Psoas muscle (tissue), 8 donors: ENCODE data around the gene ARSB. TPM values are rescaled to one million over a fixed set of nuclear protein-coding genes. Genes with fewer than 3 reads are reported as not detected.
A peak's percentile ranks its signal among the peaks of the same experiment; 100 is the strongest.

Experiments used
- ATAC-seq, 4 donors: fragments of 200-7000 bp; cut with Tn5 transposase; one replicate each; pipeline ENCODE4 v1.9.1; 2020; ENCODE audit warnings: moderate library complexity in 3 of 4, mild to moderate bottlenecking in 2 of 4
- DNase-seq, 2 donors: peaks; one replicate each; pipeline ENCODE4 v3.0.0-alpha.2; 2020
- H3K27ac ChIP-seq: fragments of 200-600 bp; one replicate; pipeline ENCODE4 v1.8.0; 2022
- H3K27me3 ChIP-seq, 3 donors: fragments of 200-600 bp in 1 of 3; one replicate each; pipeline versions ENCODE4 v1.6.1 to v1.8.0; 2013 to 2022; ENCODE audit warnings: low read length in 2 of 3, mild to moderate bottlenecking in 2 of 3, moderate library complexity in 1 of 3; ENCODE audit not compliant: insufficient read depth in 3 of 3
- H3K36me3 ChIP-seq, 2 donors: fragments of 200-600 bp in 1 of 2; one replicate each; pipeline versions ENCODE4 v1.6.1 to v1.8.0; 2013 to 2022; ENCODE audit warnings: low read depth in 1 of 2, mild to moderate bottlenecking in 1 of 2, moderate library complexity in 1 of 2; ENCODE audit not compliant: insufficient read depth in 1 of 2
- H3K4me1 ChIP-seq: fragments of 200-600 bp; one replicate; pipeline ENCODE4 v1.8.0; 2022
- H3K4me3 ChIP-seq: fragments of 200-600 bp; one replicate; pipeline ENCODE4 v1.8.0; 2022; ENCODE audit warnings: mild to moderate bottlenecking
- H3K9me3 ChIP-seq: fragments of 200-600 bp; one replicate; pipeline ENCODE4 v1.8.0; 2022
- WGBS, 3 donors: extraction: QIAGEN DNeasy Blood & Tissue Kit; methylation state at CpG; one replicate each; pipeline versions ENCODE4 v1.1.6 to v1.1.7; 2013; 5-methylcytosine and 5-hydroxymethylcytosine counted together
- intact Hi-C, 2 donors: fragments of 100-400 bp; cut with DNase I; formaldehyde crosslinking; loops; one replicate each; pipeline versions ENCODE4 v1.11.0 to v1.14.2; 2022
- polyA plus RNA-seq, 3 donors: library from polyadenylated mRNA; stranded (reverse); fragments of 200-250 nt; gene quantifications; one replicate each; pipeline ENCODE4 v1.2.3, GENCODE V29; 2013
- total RNA-seq, 4 donors: library from RNA; stranded (reverse); fragmentation: NEBNext Ultra II Directional in 2 of 4; extraction: Animal tissue kit (Norgen Biotek cat#: 25700) in 2 of 4; gene quantifications; one replicate each; pipeline versions ENCODE4 v1.2.1 to v1.2.4, GENCODE V29; 2021 to 2023
- TF ChIP-seq, protein P1 (sequence below): fragments of 200-600 bp; IDR thresholded peaks from one replicate; pipeline ENCODE4 v1.8.0; 2022; ENCODE audit warnings: antibody characterized with exemption
- donor health status: healthy with polysubstance abuse.
- donor health status: DM: no; HTN: no; CAD: no; lungs with moderate emphysema.
- donor health status: Bipolar disorder and iron deficiency.
- donor health status: healthy.
- donor health status: DM: yes; HTN: yes; CAD: no.
- donor health status: DM: no; HTN: no; CAD: no.
- donor health status: DM: no; HTN: no; CAD: no.
- donor health status: DM: yes; HTN: yes; CAD: no.

ARSB gene
- total and polyA plus RNA-seq, 7 donors: 1.3 to 6.5 (median 3.6) TPM

GRCh38 chr5:78899922-78900362, 85.2 kb downstream of the ARSB start:
- H3K27ac ChIP-seq: no peak overlapping the region
- DNase-seq: no peak
- H3K9me3 ChIP-seq: no peaks in the 10 kb centered on the region
- peak in 2 of 4 donors; percentile 45 to 60 for ATAC-seq
- no peak overlapping the region for H3K4me3 ChIP-seq
- no peaks in the 10 kb centered on the region for H3K4me1 ChIP-seq
- H3K27me3 ChIP-seq: no peaks in the 10 kb centered on the region
- WGBS, 3 donors: 20 to 34% (median 31%) methylated on average over 3 of the region's 3 CpGs
- intact Hi-C loops: loop anchor here (5.0 to 10.0 kb wide), 2 partner anchors 67 to 365 kb away; no protein-coding TSS in a partner anchor
- TF ChIP-seq, protein P1, sequence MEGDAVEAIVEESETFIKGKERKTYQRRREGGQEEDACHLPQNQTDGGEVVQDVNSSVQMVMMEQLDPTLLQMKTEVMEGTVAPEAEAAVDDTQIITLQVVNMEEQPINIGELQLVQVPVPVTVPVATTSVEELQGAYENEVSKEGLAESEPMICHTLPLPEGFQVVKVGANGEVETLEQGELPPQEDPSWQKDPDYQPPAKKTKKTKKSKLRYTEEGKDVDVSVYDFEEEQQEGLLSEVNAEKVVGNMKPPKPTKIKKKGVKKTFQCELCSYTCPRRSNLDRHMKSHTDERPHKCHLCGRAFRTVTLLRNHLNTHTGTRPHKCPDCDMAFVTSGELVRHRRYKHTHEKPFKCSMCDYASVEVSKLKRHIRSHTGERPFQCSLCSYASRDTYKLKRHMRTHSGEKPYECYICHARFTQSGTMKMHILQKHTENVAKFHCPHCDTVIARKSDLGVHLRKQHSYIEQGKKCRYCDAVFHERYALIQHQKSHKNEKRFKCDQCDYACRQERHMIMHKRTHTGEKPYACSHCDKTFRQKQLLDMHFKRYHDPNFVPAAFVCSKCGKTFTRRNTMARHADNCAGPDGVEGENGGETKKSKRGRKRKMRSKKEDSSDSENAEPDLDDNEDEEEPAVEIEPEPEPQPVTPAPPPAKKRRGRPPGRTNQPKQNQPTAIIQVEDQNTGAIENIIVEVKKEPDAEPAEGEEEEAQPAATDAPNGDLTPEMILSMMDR: peak; percentile 61
- no peaks in the 10 kb centered on the region for H3K36me3 ChIP-seq

GRCh38 chr5:78896132-78896531, 89.0 kb downstream of the ARSB start:
- H3K36me3 ChIP-seq: no peaks in the 10 kb centered on the region
- no peak overlapping the region for H3K4me3 ChIP-seq
- no peak overlapping the region for H3K27ac ChIP-seq
- WGBS, 3 donors: 53 to 63% (median 60%) methylated on average over 4 of the region's 4 CpGs
- H3K9me3 ChIP-seq: no peaks in the 10 kb centered on the region
- DNase-seq: no peak
- ATAC-seq: no peak
- intact Hi-C loops: loop anchor here (5.0 to 10.0 kb wide), 2 partner anchors 71 to 361 kb away; no protein-coding TSS in a partner anchor
- no peaks in the 10 kb centered on the region for H3K27me3 ChIP-seq
- no peaks in the 10 kb centered on the region for H3K4me1 ChIP-seq
- TF ChIP-seq, protein P1: no peak

DNA sequence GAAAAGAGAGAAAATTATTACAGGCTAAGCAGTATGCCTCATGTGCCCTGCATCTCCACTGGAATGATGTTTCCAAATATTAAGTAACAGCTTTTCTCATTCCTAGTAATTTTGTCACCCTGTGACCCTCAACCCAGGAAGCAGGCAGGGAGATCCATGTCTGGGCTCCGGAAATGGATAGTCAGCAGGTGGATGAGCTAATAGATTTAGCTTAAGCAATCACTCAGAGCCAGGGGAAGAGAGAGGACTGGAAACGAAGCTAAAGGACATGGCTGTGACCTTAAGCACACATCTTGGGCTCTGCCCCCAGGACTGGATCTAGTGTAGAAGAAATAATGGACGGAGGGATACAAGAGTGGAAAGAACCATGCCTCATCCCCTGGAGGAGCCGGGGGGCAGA, 89.5 kb downstream of the ARSB start:
- TF ChIP-seq, protein P1: no peak
- Histone ChIP-seq H3K36me3 (no peaks in the 10 kb centered on the region), H3K9me3 (no peaks in the 10 kb centered on the region), H3K27me3 (no peaks in the 10 kb centered on the region), H3K4me1 (no peaks in the 10 kb centered on the region), H3K4me3 (no peak overlapping the region), H3K27ac (no peak overlapping the region)
- intact Hi-C loops: loop anchor here (5.0 to 10.0 kb wide), 2 partner anchors 72 to 361 kb away; no protein-coding TSS in a partner anchor
- 54 to 72% (median 58%) methylated on average over 4 of the region's 4 CpGs for WGBS, 3 donors
- no peak for ATAC-seq
- no peak for DNase-seq

GRCh38 chr5:78893940-78894677, 91.0 kb downstream of the ARSB start:
- 72 to 76% (median 76%) methylated on average over 4 of the region's 4 CpGs for WGBS, 3 donors
- Histone ChIP-seq H3K4me1 (no peaks in the 10 kb centered on the region), H3K9me3 (no peaks in the 10 kb centered on the region), H3K36me3 (no peaks in the 10 kb centered on the region), H3K4me3 (no peak overlapping the region), H3K27ac (no peak overlapping the region), H3K27me3 (no peaks in the 10 kb centered on the region)
- no peak for DNase-seq
- intact Hi-C loops: loop anchor here in 1 of 2 donors (10.0 kb wide), 1 partner anchor 359 kb away; no protein-coding TSS in a partner anchor
- TF ChIP-seq, protein P1: no peak
- no peak for ATAC-seq
